Astrocyte of the cerebellum (primary cell): Measurements from ENCODE around the gene SIM2.
"Not testable (repeated sequence)": the region's sequence is repeated elsewhere in the genome, so short reads cannot be mapped to it uniquely, and the experiment has no call there.

Experiments
- DNase-seq: peaks from one replicate; pipeline ENCODE4 v3.0.0-alpha.2; 2011; ENCODE audit warnings: low read depth
- H3K4me3 ChIP-seq: 2 replicates; pipeline ENCODE4 v1.5.1; 2011; ENCODE audit warnings: mild to moderate bottlenecking, low read depth, low read length, moderate library complexity
- in situ Hi-C: cut with HindIII; loops from 2 replicates; pipeline ENCODE4 v1.10.0; 2017; ENCODE audit warnings: low sequenced_read_pairs
- TF ChIP-seq, protein P1 (sequence below): IDR thresholded peaks from 2 replicates; pipeline ENCODE4 v1.5.1; 2012; ENCODE audit warnings: low read length, low read depth, moderate library complexity, mild to moderate bottlenecking; ENCODE audit errors: missing control alignments

SIM2 gene, protein sequence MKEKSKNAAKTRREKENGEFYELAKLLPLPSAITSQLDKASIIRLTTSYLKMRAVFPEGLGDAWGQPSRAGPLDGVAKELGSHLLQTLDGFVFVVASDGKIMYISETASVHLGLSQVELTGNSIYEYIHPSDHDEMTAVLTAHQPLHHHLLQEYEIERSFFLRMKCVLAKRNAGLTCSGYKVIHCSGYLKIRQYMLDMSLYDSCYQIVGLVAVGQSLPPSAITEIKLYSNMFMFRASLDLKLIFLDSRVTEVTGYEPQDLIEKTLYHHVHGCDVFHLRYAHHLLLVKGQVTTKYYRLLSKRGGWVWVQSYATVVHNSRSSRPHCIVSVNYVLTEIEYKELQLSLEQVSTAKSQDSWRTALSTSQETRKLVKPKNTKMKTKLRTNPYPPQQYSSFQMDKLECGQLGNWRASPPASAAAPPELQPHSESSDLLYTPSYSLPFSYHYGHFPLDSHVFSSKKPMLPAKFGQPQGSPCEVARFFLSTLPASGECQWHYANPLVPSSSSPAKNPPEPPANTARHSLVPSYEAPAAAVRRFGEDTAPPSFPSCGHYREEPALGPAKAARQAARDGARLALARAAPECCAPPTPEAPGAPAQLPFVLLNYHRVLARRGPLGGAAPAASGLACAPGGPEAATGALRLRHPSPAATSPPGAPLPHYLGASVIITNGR

DNA sequence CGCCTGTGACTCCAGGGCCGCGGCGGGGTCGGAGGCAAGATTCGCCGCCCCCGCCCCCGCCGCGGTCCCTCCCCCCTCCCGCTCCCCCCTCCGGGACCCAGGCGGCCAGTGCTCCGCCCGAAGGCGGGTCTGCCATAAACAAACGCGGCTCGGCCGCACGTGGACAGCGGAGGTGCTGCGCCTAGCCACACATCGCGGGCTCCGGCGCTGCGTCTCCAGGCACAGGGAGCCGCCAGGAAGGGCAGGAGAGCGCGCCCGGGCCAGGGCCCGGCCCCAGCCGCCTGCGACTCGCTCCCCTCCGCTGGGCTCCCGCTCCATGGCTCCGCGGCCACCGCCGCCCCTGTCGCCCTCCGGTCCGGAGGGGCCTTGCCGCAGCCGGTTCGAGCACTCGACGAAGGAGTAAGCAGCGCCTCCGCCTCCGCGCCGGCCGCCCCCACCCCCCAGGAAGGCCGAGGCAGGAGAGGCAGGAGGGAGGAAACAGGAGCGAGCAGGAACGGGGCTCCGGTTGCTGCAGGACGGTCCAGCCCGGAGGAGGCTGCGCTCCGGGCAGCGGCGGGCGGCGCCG lies at the start of gene SIM2:
SIM2 (plus strand) TSS at position 135 of the 565 bp plus-strand sequence. CDS start 632 bp downstream, outside the sequence.
- DNase-seq, result no peak
- peak within 1 kb of the TSS; percentile 14 for H3K4me3 ChIP-seq
- TF ChIP-seq, protein P1, sequence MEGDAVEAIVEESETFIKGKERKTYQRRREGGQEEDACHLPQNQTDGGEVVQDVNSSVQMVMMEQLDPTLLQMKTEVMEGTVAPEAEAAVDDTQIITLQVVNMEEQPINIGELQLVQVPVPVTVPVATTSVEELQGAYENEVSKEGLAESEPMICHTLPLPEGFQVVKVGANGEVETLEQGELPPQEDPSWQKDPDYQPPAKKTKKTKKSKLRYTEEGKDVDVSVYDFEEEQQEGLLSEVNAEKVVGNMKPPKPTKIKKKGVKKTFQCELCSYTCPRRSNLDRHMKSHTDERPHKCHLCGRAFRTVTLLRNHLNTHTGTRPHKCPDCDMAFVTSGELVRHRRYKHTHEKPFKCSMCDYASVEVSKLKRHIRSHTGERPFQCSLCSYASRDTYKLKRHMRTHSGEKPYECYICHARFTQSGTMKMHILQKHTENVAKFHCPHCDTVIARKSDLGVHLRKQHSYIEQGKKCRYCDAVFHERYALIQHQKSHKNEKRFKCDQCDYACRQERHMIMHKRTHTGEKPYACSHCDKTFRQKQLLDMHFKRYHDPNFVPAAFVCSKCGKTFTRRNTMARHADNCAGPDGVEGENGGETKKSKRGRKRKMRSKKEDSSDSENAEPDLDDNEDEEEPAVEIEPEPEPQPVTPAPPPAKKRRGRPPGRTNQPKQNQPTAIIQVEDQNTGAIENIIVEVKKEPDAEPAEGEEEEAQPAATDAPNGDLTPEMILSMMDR, result no peak
- in situ Hi-C loops, result no loop called here

DNA sequence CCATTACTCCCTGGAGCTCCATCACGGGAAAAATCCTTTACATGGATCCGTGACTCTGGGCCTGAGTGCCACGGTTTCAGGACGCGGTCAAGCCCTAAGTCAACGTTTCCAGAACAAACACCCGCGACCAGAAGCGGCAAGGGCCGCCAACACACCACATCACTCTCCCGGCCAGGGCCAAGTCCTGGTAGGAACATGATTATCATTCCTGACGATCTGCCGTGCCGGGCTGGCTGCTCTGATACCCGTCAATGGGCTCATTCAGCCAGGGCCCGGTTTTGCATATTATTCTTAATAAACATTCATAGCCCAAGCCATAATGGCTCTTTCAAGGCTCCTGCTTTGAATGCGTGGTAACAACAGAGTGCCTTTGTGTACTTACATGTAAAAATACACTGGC lies 44.6 kb upstream of the SIM2 start:
- H3K4me3 ChIP-seq, result no peak overlapping the region
- no peak for DNase-seq
- in situ Hi-C loops, result no loop called here
- TF ChIP-seq, protein P1, result no peak

DNA sequence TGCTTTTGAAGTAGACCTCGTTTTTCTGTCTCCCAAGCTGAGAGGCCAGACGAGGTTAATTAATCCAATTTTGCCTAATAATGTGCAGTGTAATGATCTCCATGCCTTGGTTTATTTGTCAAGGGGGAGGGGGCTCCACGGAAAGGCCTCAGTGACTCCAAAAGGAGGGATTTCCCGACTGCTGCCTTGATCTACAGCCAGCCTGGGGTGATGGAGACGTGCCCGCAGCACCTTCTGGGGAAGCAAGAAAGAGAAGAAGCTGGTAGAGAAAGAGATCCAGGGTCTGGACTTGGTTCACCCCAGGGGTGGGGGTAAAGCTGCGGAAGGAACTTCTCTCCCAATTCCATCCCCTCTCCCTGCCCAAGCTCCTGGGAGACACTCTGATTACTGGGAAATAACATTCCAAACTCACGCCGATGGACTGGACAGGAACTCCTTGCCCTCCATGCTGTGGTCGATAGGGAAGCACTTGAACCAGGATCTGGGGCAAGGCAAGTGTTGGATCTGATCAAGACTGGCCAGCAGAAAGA lies 44.1 kb upstream of the SIM2 start:
- H3K4me3 ChIP-seq, result no peak overlapping the region
- TF ChIP-seq, protein P1, result no peak
- no peak for DNase-seq
- in situ Hi-C loops, result no loop called here

DNA sequence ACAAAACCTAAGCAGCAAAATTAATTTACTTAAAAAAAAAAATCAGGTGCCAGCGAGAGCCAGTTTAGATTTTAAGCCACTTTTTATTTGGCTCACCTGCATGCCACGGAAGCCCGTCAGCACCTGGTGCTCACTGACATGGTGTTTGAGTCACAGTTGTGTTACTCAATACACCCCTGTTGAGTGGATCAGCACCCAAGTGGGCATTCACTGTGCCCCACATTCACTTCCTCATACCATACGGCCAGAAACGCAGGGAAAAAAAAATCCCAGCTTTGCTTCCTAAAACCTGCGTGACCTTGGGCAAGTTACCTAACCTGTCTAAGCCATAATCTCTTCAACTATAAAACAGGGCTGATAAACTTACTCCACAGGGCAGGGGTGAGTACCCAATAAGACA lies 42.8 kb upstream of the SIM2 start:
- TF ChIP-seq, protein P1, result no peak
- H3K4me3 ChIP-seq, result no peak overlapping the region
- in situ Hi-C loops, result no loop called here
- DNase-seq, result no peak

DNA sequence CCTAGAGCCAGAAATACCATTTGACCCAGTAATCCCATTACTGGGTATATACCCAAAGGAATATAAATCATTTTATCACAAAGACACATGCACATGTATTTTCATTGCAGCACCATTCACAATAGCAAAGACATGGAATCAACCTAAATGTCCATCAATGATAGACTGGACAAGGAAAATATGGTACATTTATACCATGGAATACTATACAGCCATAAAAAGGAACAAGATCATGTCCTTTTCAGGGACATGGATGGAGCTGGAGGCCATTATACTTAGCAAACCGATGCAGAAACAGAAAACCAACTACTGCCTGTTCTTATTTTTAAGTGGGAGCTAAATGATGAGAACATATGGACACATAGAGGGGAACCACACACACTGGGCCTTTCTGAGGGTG lies 41.6 kb upstream of the SIM2 start:
- H3K4me3 ChIP-seq, DNase-seq, in situ Hi-C loops: not testable (repeated sequence)

DNA sequence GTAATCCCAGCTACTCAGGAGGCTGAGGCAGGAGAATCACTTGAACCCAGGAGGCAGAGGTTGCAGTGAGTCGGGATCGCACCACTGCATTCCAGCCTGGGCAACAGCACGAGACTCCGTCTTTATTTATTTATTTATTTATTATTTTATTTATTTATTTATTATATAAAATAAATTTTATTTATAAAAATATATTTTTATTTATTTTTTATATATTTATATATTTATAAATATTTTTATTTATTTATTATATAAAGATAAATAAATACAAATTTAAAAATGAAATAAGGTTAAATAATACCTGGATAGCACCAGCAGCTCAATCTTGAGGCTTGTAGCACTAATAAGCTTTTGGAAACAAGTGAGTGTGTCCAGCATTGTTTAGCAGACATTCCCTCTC lies 40.9 kb upstream of the SIM2 start:
- TF ChIP-seq, protein P1, result no peak
- no peak overlapping the region for H3K4me3 ChIP-seq
- no peak for DNase-seq
- in situ Hi-C loops, result no loop called here
